ENCODE results near the gene PPIF.

The PPIF gene

GRCh38 chr10:79347226-79347893, at the start of gene PPIF:
Gene PPIF, plus strand, starts transcription at chr10:79347469. Its CDS starts 80 bp downstream, at chr10:79347549.
- H3K9me3 Mint-ChIP-seq = no peaks in the 10 kb centered on the region
- H3K4me1 Mint-ChIP-seq = peaks cover 55% of the 10 kb centered on the region
- H3K4me3 Mint-ChIP-seq = peak within 1 kb of the TSS; percentile 88
- ATAC-seq (peak; percentile 87), DNase-seq (ENCODE audit: low spot score in 2 of 2) (peak; percentile 96 to 100)
- peaks cover 56% of the 10 kb centered on the region for H3K36me3 Mint-ChIP-seq
- peak within 1 kb of the TSS; percentile 93 for H3K27ac Mint-ChIP-seq

GRCh38 chr10:79298403-79299244, 48.6 kb upstream of the PPIF start:
- ATAC-seq (peak; percentile 89), DNase-seq (ENCODE audit: low spot score in 2 of 2) (no peak)
- Mint-ChIP-seq H3K4me3 (no peak overlapping the region), H3K9me3 (no peaks in the 10 kb centered on the region), H3K36me3 (peaks cover 99% of the 10 kb centered on the region), H3K4me1 (peaks cover 55% of the 10 kb centered on the region), H3K27ac (peak overlapping the region; percentile 34)

- Mint-ChIP-seq H3K9me3 (no peaks in the 10 kb centered on the region), H3K27ac (peak overlapping the region; percentile 80), H3K4me1 (peaks cover 51% of the 10 kb centered on the region), H3K36me3 (peaks cover 99% of the 10 kb centered on the region), H3K4me3 (no peak overlapping the region)
- DNase-seq (ENCODE audit: low spot score in 2 of 2) = no peak
- no peak for ATAC-seq
These were observed 47.6 kb upstream of the PPIF start for GRCh38 chr10:79299397-79300241.

GRCh38 chr10:79300711-79301110, 46.6 kb upstream of the PPIF start:
- DNase-seq (ENCODE audit: low spot score in 2 of 2) (no peak), ATAC-seq (no peak)
- H3K36me3 Mint-ChIP-seq = peaks cover 99% of the 10 kb centered on the region
- no peak overlapping the region for H3K4me3 Mint-ChIP-seq
- no peaks in the 10 kb centered on the region for H3K9me3 Mint-ChIP-seq
- H3K4me1 Mint-ChIP-seq = peaks cover 43% of the 10 kb centered on the region
- peak overlapping the region; percentile 80 for H3K27ac Mint-ChIP-seq

- peaks cover 99% of the 10 kb centered on the region for H3K36me3 Mint-ChIP-seq
- no peak overlapping the region for H3K4me3 Mint-ChIP-seq
- peaks cover 38% of the 10 kb centered on the region for H3K4me1 Mint-ChIP-seq
- no peaks in the 10 kb centered on the region for H3K9me3 Mint-ChIP-seq
- peak overlapping the region; percentile 80 for H3K27ac Mint-ChIP-seq
- no peak for ATAC-seq
- no peak for DNase-seq (ENCODE audit: low spot score in 2 of 2)
These were observed 45.3 kb upstream of the PPIF start for GRCh38 chr10:79301754-79302530.

- no peak for ATAC-seq
- no peak for DNase-seq (ENCODE audit: low spot score in 2 of 2)
- Mint-ChIP-seq H3K9me3 (no peaks in the 10 kb centered on the region), H3K4me1 (peaks cover 38% of the 10 kb centered on the region), H3K27ac (peak overlapping the region; percentile 76), H3K36me3 (peaks cover 99% of the 10 kb centered on the region), H3K4me3 (no peak overlapping the region)
These were observed 43.4 kb upstream of the PPIF start for GRCh38 chr10:79303631-79304478.

- no peaks in the 10 kb centered on the region for H3K9me3 Mint-ChIP-seq
- H3K4me1 Mint-ChIP-seq = peaks cover 39% of the 10 kb centered on the region
- H3K36me3 Mint-ChIP-seq = peaks cover 99% of the 10 kb centered on the region
- H3K27ac Mint-ChIP-seq = peak overlapping the region; percentile 76
- no peak overlapping the region for H3K4me3 Mint-ChIP-seq
- no peak for DNase-seq (ENCODE audit: low spot score in 2 of 2)
- ATAC-seq = no peak
These were observed 42.7 kb upstream of the PPIF start for GRCh38 chr10:79304479-79305087.

GRCh38 chr10:79305515-79305914, 41.8 kb upstream of the PPIF start:
- DNase-seq (ENCODE audit: low spot score in 2 of 2) = no peak
- ATAC-seq = no peak
- H3K9me3 Mint-ChIP-seq = no peaks in the 10 kb centered on the region
- peaks cover 99% of the 10 kb centered on the region for H3K36me3 Mint-ChIP-seq
- H3K4me1 Mint-ChIP-seq = peaks cover 37% of the 10 kb centered on the region
- no peak overlapping the region for H3K4me3 Mint-ChIP-seq
- H3K27ac Mint-ChIP-seq = peak overlapping the region; percentile 89

GRCh38 chr10:79305988-79306387, 41.3 kb upstream of the PPIF start:
- ATAC-seq (no peak), DNase-seq (ENCODE audit: low spot score in 2 of 2) (no peak)
- peak overlapping the region; percentile 89 for H3K27ac Mint-ChIP-seq
- peaks cover 99% of the 10 kb centered on the region for H3K36me3 Mint-ChIP-seq
- H3K4me1 Mint-ChIP-seq = peaks cover 37% of the 10 kb centered on the region
- H3K4me3 Mint-ChIP-seq = no peak overlapping the region
- no peaks in the 10 kb centered on the region for H3K9me3 Mint-ChIP-seq

GRCh38 chr10:79306644-79307220, 40.5 kb upstream of the PPIF start:
- DNase-seq (ENCODE audit: low spot score in 2 of 2) (no peak), ATAC-seq (no peak)
- H3K9me3 Mint-ChIP-seq = no peaks in the 10 kb centered on the region
- peaks cover 95% of the 10 kb centered on the region for H3K36me3 Mint-ChIP-seq
- H3K4me1 Mint-ChIP-seq = peaks cover 32% of the 10 kb centered on the region
- H3K4me3 Mint-ChIP-seq = no peak overlapping the region
- peak overlapping the region; percentile 89 for H3K27ac Mint-ChIP-seq

- Mint-ChIP-seq H3K27ac (peak overlapping the region; percentile 89), H3K4me3 (no peak overlapping the region), H3K4me1 (peaks cover 32% of the 10 kb centered on the region), H3K36me3 (peaks cover 95% of the 10 kb centered on the region), H3K9me3 (no peaks in the 10 kb centered on the region)
- DNase-seq (ENCODE audit: low spot score in 2 of 2) (no peak), ATAC-seq (no peak)
These were observed 39.3 kb upstream of the PPIF start for GRCh38 chr10:79308016-79308415.

- Mint-ChIP-seq H3K4me1 (peaks cover 35% of the 10 kb centered on the region), H3K36me3 (peaks cover 95% of the 10 kb centered on the region), H3K9me3 (no peaks in the 10 kb centered on the region), H3K27ac (peak overlapping the region; percentile 89), H3K4me3 (no peak overlapping the region)
- DNase-seq (ENCODE audit: low spot score in 2 of 2) (no peak), ATAC-seq (no peak)
These were observed 38.2 kb upstream of the PPIF start for GRCh38 chr10:79308969-79309665.

All from stimulated activated effector memory CD8-positive, alpha-beta T cell treated with anti-CD3 and anti-CD28 coated beads, Interleukin-12 subunit alpha, Interleukin-12 subunit beta, amount 100 ng/mL, for 72 hours (primary cell).